Activated T-cell treated with anti-CD3 and anti-CD28 coated beads for 48 hours (primary cell): ENCODE results near the gene ASB15.

Experiments
- DNase-seq: peaks from one replicate; pipeline ENCODE4 v3.0.0-alpha.2; 2020; ENCODE audit warnings: low read depth

The ASB15 gene

DNA sequence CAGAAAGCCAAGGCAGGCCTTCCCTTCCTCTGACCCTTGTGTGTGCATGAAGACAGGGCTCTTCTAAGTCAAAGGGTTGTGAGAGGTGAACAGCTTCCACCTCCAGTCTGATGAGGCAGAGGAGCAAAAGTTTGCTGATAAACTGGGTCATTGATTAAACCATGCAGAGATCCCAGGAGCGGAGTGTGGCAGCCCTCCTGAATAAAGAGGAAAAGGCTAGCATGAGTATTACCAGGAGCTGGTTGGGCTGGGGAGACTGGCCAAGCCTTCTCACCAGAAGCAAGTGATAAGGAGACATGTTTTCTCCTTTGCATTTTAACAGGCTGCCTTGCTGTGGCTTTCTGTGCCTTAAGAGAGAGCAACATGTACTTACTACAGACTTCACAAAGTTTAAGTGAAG, 64.3 kb downstream of the ASB15 start:
- no peak for DNase-seq

DNA sequence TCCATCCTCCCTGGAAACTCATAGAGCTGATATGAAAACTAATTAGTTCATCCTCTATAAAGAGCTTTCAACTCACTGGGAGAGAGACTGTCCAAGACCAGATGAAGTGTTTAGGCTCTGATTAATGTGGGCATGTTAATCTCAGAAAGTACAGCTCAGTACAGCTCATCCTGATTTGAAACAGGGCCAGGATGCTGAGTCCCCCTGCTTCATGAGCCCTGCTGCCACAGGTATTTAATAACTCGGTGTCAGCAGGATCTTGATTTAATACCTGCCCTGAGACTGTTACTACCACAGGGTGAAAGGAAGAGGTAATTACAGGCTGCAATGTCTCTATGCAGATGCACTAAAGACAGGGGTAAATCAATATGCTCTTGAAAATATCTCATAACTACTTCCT, 64.9 kb downstream of the ASB15 start:
- no peak for DNase-seq

DNA sequence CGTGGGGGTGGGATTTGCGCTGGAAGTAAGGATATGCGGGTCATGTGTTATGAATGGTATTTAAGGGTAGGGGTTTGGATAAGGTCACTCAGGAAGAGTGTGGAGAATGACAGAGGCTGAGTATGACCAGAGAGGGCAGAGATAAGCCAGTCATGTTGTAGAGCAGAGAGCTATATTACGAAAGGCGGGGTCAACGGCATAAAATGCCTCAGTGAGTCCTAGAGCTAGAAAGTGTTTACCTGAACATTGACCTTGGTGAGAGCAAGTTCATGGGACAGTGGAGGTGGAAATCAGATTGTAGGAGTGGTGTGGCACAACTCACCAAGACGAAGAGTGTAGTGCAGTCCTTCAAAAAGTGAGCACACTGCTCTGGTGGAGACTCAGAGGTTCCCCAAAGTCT, 67.9 kb downstream of the ASB15 start:
- no peak for DNase-seq

DNA sequence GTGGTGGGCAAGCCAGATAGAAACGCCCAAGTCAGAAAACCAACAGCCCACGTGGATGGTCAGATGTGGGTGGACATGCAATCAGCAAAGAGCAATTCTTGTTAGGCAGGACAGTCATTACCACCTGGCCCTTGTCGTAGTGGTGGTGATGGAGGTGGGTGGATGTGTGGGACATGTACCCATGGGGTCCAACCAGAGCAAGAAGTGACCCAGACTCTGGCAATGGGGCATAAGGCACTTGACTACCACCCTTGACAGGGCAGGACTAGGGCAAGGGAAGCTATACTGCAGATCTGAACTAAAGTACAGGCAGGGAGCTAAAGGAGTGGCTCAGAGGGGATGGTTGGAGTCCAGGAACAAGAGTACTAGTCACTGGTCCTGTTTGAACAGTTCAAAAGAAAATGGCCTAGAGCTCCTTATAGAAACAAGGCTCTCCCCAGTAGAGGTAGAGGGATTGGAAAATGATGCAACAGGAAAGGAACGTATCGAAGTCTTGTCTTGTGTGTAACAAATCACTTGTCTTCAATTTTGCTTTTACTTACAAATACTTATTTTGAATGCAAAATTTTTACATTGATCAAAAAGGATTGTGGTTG, 71.6 kb downstream of the ASB15 start:
- DNase-seq: no peak

DNA sequence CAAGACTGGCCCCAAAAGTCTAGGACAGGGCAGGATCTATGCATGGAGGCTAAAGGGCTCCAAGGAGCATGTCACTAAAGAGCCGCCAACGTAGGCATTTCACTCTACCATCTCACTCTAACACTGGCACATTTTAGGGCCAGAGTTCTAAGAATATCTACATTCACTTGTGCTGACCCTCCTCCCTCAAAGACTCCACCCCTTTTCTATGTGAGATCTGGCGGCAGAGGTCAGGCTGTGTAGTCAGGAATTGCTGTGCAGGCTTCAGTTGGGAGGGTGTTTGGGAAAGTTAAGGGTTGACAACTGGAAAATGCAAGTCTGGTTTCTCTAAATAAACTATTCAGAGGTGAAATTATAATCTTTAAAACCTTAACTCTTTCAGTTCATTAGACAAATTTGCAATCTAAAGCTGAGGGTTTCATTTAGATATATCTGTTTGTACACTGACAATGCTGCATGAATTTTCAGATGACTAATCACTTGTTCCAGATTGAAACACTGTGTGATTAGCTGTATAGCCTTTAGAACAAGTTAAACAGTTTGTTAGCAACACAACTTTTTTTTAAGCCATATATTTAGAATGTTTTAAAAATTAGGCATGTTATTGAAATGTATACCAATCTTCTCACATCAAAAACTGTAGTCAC, 72.3 kb downstream of the ASB15 start:
- DNase-seq: no peak

DNA sequence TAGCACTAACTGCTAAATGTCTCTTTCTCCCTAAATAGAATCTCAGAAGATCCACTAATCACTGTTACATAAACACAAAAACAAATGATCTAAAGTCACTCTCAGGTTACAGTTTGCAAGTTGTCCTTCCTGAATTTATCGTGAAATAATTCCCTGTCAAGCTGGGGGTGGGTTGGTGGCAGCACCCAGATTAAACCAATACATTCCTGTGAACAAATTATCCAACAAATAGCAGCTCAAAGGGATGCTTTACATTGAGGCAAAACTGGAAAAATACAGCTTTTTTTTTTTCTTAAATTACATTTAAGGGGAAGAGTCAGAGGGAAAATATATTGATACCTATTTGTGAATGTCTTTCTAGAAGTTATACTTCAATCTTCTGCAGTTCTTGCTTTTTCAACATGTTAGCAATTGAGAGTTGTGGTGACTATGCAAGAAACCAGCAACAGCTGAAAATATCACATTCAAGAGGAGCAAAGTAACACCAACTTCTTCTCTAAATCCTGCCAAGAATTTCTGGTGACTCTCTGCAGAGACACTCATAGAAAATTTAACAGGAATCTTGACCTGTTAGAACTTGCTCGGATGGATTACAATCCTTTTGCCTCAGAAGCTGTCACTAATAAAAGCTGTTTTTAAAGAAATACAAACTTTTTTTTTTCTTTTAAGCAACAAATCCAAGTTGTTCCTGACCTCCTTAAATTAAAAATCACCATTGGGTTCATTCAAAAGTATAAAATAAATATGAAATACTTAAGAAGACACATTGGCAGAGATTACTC, 73.0 kb downstream of the ASB15 start:
- no peak for DNase-seq

DNA sequence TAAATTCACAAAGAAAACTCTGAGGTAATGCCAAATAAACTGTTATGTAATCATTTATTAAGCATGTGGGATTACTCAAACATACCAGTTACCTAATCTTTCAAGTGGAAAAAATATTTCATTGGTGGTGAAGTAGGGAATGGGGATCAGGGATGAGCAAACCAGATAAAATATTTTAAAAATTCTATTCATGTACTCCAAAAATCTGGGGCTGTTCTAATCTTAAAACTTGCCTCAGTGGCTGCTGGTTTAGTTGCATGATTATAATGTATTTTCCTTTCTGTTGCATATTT, 73.5 kb downstream of the ASB15 start:
- DNase-seq: no peak

DNA sequence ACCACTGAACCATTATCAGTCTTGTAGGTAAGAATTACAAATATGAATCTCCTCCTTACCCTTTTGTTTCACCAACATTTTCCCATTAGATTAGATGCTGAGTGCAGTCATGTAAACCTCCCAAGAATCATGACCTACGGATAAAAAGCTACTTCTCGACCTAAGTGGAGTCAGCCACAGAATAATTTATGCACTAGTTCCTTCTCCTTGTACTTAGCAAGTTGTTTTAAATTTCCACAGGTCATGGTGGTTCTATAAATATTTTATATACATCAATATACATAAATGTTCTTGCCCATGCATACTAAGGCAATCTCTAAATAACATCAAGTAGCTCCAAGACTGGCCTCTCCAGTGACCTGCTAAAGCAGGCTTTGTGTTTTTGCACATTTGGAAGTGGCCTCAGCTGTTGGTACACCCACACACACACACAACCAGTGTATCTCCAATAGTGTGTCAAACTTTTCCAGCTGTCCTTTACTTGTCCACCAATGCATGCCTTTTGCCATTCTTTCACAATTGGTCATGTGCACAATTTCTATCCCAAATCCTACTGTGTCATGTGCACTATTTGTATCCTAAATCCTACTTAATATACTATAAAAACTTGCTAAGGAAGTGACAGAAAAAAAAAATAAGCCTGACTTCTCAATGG, 75.6 kb downstream of the ASB15 start:
- DNase-seq: no peak

DNA sequence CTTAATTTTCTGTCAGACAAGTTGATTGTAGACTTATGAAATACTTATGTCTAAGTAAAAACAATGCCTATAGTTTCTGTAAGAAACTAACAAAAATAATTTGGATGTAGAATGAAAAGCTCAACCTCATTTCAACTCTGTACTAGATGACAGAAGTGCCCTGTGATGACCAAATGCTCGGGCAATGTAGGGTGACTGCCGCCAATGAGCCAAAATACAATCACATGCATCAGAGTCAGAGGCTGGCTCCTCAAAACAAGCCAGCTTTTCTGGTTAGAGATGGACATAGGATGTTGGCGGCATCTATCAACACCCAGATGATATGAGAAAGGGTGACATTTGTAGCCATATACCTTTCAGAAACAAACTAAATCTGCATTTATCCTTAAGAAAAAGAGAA, 78.0 kb downstream of the ASB15 start:
- DNase-seq: no peak

DNA sequence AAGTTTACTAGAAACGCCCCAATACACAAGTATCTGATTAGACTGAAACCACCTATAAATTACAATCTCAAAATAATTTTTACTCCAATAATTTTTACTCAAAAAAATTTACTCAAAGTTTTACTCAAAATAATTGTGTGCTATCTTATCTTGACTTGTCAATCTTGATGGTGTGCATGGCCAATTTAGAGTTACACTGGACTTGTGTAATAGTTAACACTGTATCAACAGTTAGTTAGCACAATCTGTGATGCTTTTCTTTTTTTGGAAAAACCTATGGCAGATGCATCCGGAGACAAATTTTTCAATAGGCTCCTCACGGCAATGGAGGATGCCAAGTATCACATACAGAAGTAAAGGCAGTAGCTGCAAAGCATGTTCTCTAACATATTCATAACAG, 79.0 kb downstream of the ASB15 start:
- DNase-seq: no peak

DNA sequence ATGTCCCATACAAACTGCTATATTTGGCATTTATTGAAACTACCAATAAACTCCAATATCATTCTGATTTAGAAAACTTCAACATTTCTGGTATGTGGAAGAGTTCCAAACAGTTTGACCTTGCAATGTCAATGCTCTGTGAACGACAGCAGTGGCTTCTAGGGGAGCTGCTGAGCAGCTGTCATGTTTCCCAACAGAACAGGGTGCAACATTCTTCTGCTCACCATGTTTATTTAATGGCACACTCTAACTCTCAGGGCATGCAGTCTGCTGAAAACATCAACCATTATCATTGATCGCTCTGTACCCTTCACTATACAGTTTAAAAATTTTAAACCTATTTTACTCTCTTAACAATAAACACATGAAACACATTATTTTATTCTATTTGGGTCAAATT, 79.9 kb downstream of the ASB15 start:
- no peak for DNase-seq

DNA sequence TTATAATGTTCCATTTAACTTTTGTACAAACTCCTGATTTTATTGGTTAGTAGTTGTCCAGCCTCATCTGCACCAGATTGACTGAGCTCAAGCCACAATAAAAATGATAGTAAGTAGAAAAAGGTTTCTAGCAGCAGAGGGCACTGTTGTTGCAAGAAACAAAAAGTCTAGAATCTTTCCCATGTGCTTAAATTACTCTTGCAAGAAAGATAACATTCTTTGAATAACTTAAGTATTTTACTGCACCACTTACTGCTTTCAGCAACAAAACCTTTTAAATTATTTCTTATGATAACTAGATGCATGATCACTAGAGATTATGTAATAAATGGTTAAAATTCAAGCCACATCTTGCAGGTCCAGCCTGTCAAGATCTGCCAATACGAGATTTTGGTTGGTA, 81.1 kb downstream of the ASB15 start:
- no peak for DNase-seq

DNA sequence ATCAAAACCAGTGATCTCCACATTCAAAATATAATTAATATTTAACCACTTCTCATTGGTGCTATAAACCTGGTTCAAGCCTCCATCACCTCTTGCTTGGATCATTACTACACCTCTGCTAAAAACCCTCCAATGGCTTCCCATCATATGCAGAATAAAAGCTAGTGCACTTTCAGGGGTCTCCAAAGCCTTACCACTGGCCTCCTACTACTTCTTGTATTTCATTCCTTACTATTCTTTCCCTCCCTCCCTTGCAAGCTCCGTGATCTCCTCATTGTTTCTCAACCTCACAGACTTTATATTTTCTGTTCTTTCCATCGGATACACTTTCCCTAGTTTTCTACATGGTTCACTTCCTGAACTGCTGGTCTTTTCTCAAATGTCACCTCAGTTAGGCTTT, 85.5 kb downstream of the ASB15 start:
- no peak for DNase-seq

DNA sequence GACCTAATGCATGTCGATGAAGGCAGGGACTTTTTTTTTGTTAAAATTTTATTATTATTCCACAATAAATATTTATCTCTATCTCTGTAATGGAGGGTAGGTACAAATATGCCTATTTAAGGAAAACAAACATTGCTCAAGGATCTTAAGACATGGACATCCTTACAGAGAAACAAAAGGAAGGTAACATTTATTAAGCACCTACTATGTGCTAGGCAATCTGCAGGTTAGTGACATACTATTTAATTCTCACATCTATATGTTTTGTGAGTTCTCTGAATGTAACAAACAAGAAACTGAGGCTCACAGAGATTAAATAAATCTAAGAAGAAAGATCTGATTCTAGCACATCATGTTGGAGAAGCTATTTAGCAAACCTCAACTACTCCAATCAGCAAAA, 86.1 kb downstream of the ASB15 start:
- no peak for DNase-seq
